H9 (cell line): ENCODE data around the gene BRMS1. TPM values are rescaled to one million over a fixed set of nuclear protein-coding genes. Genes with fewer than 3 reads are reported as not detected.

Experiments
- DNase-seq: peaks from one replicate; pipeline ENCODE4 v3.0.0-alpha.2; 2017
- H2AFZ ChIP-seq: one replicate; pipeline ENCODE4 v1.6.1; 2013; ENCODE audit warnings: mild to moderate bottlenecking, low read length, control low read depth, moderate library complexity
- H2AK5ac ChIP-seq: 2 replicates; pipeline ENCODE4 v1.6.1; 2013; ENCODE audit warnings: low read length, control low read depth, mixed read lengths; ENCODE audit not compliant: insufficient read length
- H2BK120ac ChIP-seq: one replicate; pipeline ENCODE4 v1.6.1; 2013; ENCODE audit warnings: low read depth, mild to moderate bottlenecking, low read length, control low read depth, inconsistent platforms; ENCODE audit not compliant: poor library complexity, severe bottlenecking
- H2BK12ac ChIP-seq: 2 replicates; pipeline ENCODE4 v1.6.1; 2013; ENCODE audit warnings: low read length, control low read depth, mixed read lengths, low read depth; ENCODE audit not compliant: insufficient read length
- H2BK15ac ChIP-seq: 2 replicates; pipeline ENCODE4 v1.6.1; 2013; ENCODE audit warnings: low read depth, low read length, control low read depth
- H2BK20ac ChIP-seq: one replicate; pipeline ENCODE4 v1.6.1; 2013; ENCODE audit warnings: low read depth, mild to moderate bottlenecking, low read length, control low read depth, inconsistent platforms; ENCODE audit not compliant: poor library complexity, severe bottlenecking
- H2BK5ac ChIP-seq: 2 replicates; pipeline ENCODE4 v1.6.1; 2013; ENCODE audit warnings: low read length, control low read depth, mixed read lengths; ENCODE audit not compliant: insufficient read length
- H3K14ac ChIP-seq: 2 replicates; pipeline ENCODE4 v1.6.1; 2013; ENCODE audit warnings: low read length, control low read depth; ENCODE audit not compliant: insufficient read depth
- H3K18ac ChIP-seq: 2 replicates; pipeline ENCODE4 v1.6.1; 2013; ENCODE audit warnings: low read depth, mild to moderate bottlenecking, mixed read lengths, low read length, control low read depth; ENCODE audit not compliant: insufficient read length
- H3K23ac ChIP-seq: 2 replicates; pipeline ENCODE4 v1.6.1; 2013; ENCODE audit warnings: low read length, control low read depth, mixed read lengths, low read depth; ENCODE audit not compliant: insufficient read length
- H3K23me2 ChIP-seq: 2 replicates; pipeline ENCODE4 v1.6.1; 2013; ENCODE audit warnings: low read depth, mild to moderate bottlenecking, mixed read lengths, low read length, control low read depth; ENCODE audit not compliant: insufficient read length, poor library complexity, severe bottlenecking
- H3K27ac ChIP-seq: 2 replicates; pipeline ENCODE4 v1.5.1; 2013; ENCODE audit warnings: low read length, control low read depth, mixed read lengths, low read depth; ENCODE audit not compliant: insufficient read length
- H3K27me3 ChIP-seq: 2 replicates; pipeline ENCODE4 v1.6.1; 2013; ENCODE audit warnings: low read length, control low read depth, inconsistent platforms; ENCODE audit not compliant: insufficient read depth
- H3K4ac ChIP-seq: 2 replicates; pipeline ENCODE4 v1.6.1; 2013; ENCODE audit warnings: low read depth, mild to moderate bottlenecking, control low read depth, inconsistent platforms, low read length, moderate library complexity
- H3K4me1 ChIP-seq: 2 replicates; pipeline ENCODE4 v1.6.1; 2013; ENCODE audit warnings: low read length, control low read depth, inconsistent platforms; ENCODE audit not compliant: insufficient read depth
- H3K4me2 ChIP-seq: 2 replicates; pipeline ENCODE4 v1.6.1; 2013; ENCODE audit warnings: low read length, control low read depth, mixed read lengths; ENCODE audit not compliant: insufficient read length, insufficient read depth
- H3K56ac ChIP-seq: 2 replicates; pipeline ENCODE4 v1.6.1; 2013; ENCODE audit warnings: low read depth, mild to moderate bottlenecking, mixed read lengths, low read length, control low read depth; ENCODE audit not compliant: insufficient read length
- H3K79me1 ChIP-seq: 2 replicates; pipeline ENCODE4 v1.6.1; 2013; ENCODE audit warnings: low read depth, mild to moderate bottlenecking, moderate library complexity, low read length, control low read depth, inconsistent platforms; ENCODE audit not compliant: insufficient read depth, poor library complexity, severe bottlenecking
- H3K79me2 ChIP-seq: 2 replicates; pipeline ENCODE4 v1.6.1; 2013; ENCODE audit warnings: low read length, control low read depth, inconsistent platforms; ENCODE audit not compliant: insufficient read depth
- H3K9ac ChIP-seq: 2 replicates; pipeline ENCODE4 v1.6.1; 2013; ENCODE audit warnings: low read length, control low read depth, mixed read lengths; ENCODE audit not compliant: insufficient read length; ENCODE audit errors: extremely low read depth
- H3K9me3 ChIP-seq: one replicate; pipeline ENCODE4 v1.6.1; 2013; ENCODE audit warnings: low read depth, low read length, inconsistent platforms; ENCODE audit not compliant: control insufficient read depth
- H3T11ph ChIP-seq: one replicate; pipeline ENCODE4 v1.6.1; 2013; ENCODE audit warnings: mild to moderate bottlenecking, low read length, control low read depth, inconsistent platforms
- H4K20me1 ChIP-seq: one replicate; pipeline ENCODE4 v1.6.1; 2013; ENCODE audit not compliant: control insufficient read depth, insufficient read length, insufficient read depth
- H4K5ac ChIP-seq: 2 replicates; pipeline ENCODE4 v1.6.1; 2013; ENCODE audit warnings: low read depth, mild to moderate bottlenecking, mixed read lengths, low read length, control low read depth; ENCODE audit not compliant: insufficient read length
- H4K8ac ChIP-seq: replicated peaks from 2 replicates; pipeline ENCODE4 v1.6.1; 2013; ENCODE audit warnings: low read length, control low read depth, mixed read lengths, low read depth; ENCODE audit not compliant: insufficient read length
- H4K91ac ChIP-seq: 2 replicates; pipeline ENCODE4 v1.6.1; 2013; ENCODE audit warnings: low read depth, mild to moderate bottlenecking, moderate library complexity, mixed read lengths, low read length, control low read depth; ENCODE audit not compliant: insufficient read length
- H3K27ac Mint-ChIP-seq, 3 experiments: 2 replicates in 2 of 3; 3 replicates in 1 of 3; pipeline ENCODE4 v1.8.0; 2020 to 2021; ENCODE audit warnings: mixed read lengths in 3 of 3, mild to moderate bottlenecking in 1 of 3, moderate library complexity in 1 of 3
- H3K27me3 Mint-ChIP-seq: 2 replicates; pipeline ENCODE4 v1.8.0; 2021; ENCODE audit warnings: low read depth, mild to moderate bottlenecking, moderate library complexity, mixed read lengths
- H3K36me3 Mint-ChIP-seq, 3 experiments: 2 replicates in 2 of 3; 3 replicates in 1 of 3; pipeline ENCODE4 v1.8.0; 2020 to 2021; ENCODE audit warnings: low read depth in 3 of 3, mixed read lengths in 3 of 3; ENCODE audit not compliant: insufficient read depth in 1 of 3
- H3K4me1 Mint-ChIP-seq, 2 experiments: 2 replicates each; pipeline ENCODE4 v1.8.0; 2020; ENCODE audit warnings: mixed read lengths in 2 of 2
- H3K4me3 Mint-ChIP-seq, 2 experiments: 2 replicates in 1 of 2; 3 replicates in 1 of 2; pipeline ENCODE4 v1.8.0; 2020 to 2021; ENCODE audit warnings: mild to moderate bottlenecking in 2 of 2, mixed read lengths in 2 of 2, moderate library complexity in 1 of 2
- H3K9me3 Mint-ChIP-seq, 2 experiments: 2 replicates in 1 of 2; 3 replicates in 1 of 2; pipeline ENCODE4 v1.8.0; 2020; ENCODE audit warnings: mild to moderate bottlenecking in 2 of 2, mixed read lengths in 2 of 2, moderate library complexity in 1 of 2
- WGBS: extraction: QIAGEN DNeasy Blood & Tissue Kit; methylation state at CpG from one replicate; pipeline ENCODE4 v1.1.7; 2013; ENCODE audit warnings: missing lambda C conversion rate, low lambda C conversion rate, mixed read lengths; ENCODE audit not compliant: insufficient read length; ENCODE audit errors: extremely low coverage; 5-methylcytosine and 5-hydroxymethylcytosine counted together
- total RNA-seq: library from RNA; stranded (reverse); gene quantifications from 2 replicates; pipeline ENCODE4 v1.2.1, GENCODE V29; 2021
- TF ChIP-seq, protein P1 (sequence below): fragments of 200-600 bp; sonication (generic); conservative IDR thresholded peaks from 3 replicates; pipeline ENCODE4 v1.8.0; 2021; ENCODE audit warnings: antibody characterized with exemption, mild to moderate bottlenecking

The BRMS1 gene
- total RNA-seq, 1 experiment from 2014 or later, result 50.1 TPM

DNA sequence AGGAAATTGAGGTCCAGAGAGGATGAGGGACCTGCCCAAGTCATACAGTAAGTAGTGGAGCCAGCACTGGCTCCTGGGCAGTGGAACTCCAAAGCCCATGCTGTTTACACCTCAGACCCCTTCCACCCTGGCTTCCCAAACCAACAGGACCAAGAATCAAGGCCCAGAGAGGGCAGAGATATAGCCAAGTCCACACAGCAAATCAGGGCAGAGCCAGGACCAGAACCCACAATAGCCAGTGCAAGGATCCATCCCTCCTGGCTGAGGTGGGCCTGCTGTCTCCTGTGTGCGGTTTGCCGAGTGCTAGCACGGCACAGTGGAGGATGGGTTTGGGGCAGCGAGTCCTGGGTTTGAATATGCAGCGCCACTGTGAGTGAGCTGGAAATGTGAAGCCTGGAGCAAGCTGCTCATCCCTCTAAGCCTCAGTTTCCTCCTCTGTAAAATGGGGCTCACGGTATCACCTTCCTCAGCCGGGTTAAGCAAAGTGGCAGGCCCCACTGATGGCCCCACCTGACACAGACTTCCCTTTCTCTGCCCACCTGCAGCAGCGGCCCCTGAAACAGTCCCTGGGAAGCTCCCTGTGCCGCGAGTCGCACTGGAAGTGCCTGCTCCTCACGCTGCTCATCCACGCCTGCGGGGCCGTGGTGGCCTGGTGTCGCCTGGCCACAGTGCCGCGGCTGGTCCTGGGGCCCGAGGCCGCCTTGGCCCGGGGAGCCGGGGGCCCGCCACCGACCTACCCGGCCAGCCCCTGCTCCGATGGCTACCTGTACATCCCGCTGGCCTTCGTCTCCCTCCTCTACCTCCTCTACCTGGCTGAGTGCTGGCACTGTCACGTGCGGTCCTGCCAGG, 50.9 kb downstream of the BRMS1 start:
- no peak for DNase-seq
- Histone ChIP-seq H3K18ac (no peak overlapping the region), H2BK20ac (no peak overlapping the region), H3K4me2 (no peak overlapping the region), H4K8ac (no peak overlapping the region), H3K23ac (no peak overlapping the region), H2AK5ac (no peak overlapping the region), H3K14ac (no peak overlapping the region), H2BK15ac (no peak overlapping the region), H2BK5ac (no peak overlapping the region), H3K27me3 (peaks cover 8% of the 10 kb centered on the region; the same call in 1 of the 2 replicates), H3K56ac (no peak overlapping the region), H3K27ac (no peak overlapping the region), H3K9me3 (no peaks in the 10 kb centered on the region), H3K4me1 (peaks cover 4% of the 10 kb centered on the region), H3K23me2 (peaks cover 9% of the 10 kb centered on the region), H4K5ac (no peak overlapping the region), H2AFZ (no peak overlapping the region), H3K9ac (no peak overlapping the region), H3K79me2 (no peaks in the 10 kb centered on the region), H4K91ac (no peak overlapping the region), H3K79me1 (no peaks in the 10 kb centered on the region), H2BK12ac (no peak overlapping the region), H4K20me1 (no peaks in the 10 kb centered on the region), H3T11ph (no peak overlapping the region), H2BK120ac (no peak overlapping the region), H3K4ac (no peak overlapping the region)
- TF ChIP-seq, protein P1, sequence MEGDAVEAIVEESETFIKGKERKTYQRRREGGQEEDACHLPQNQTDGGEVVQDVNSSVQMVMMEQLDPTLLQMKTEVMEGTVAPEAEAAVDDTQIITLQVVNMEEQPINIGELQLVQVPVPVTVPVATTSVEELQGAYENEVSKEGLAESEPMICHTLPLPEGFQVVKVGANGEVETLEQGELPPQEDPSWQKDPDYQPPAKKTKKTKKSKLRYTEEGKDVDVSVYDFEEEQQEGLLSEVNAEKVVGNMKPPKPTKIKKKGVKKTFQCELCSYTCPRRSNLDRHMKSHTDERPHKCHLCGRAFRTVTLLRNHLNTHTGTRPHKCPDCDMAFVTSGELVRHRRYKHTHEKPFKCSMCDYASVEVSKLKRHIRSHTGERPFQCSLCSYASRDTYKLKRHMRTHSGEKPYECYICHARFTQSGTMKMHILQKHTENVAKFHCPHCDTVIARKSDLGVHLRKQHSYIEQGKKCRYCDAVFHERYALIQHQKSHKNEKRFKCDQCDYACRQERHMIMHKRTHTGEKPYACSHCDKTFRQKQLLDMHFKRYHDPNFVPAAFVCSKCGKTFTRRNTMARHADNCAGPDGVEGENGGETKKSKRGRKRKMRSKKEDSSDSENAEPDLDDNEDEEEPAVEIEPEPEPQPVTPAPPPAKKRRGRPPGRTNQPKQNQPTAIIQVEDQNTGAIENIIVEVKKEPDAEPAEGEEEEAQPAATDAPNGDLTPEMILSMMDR, result no peak
- Mint-ChIP-seq H3K4me3 (no peak overlapping the region; a peak in 2 of 5 replicates), H3K27me3 (peaks cover 42% of the 10 kb centered on the region), H3K27ac (no peak overlapping the region), H3K36me3 (peaks cover 0 to 2% (median 0%) of the 10 kb centered on the region in 3 experiments; a peak in 2 of 7 replicates), H3K9me3 (no peaks in the 10 kb centered on the region), H3K4me1 (peaks cover 24 to 32% of the 10 kb centered on the region in 2 experiments)
- WGBS, result no CpG with 5 or more reads among the region's 30 CpGs
